ENCODE results near the gene ZNF516. TPM values are rescaled to one million over a fixed set of nuclear protein-coding genes. Genes with fewer than 3 reads are reported as not detected.

ZNF516 gene
- total RNA-seq, 1 experiment from 2014 or later, result 44.2 TPM

- no TSS peak for BruUV-seq (replicated peaks)
- no peaks in the 10 kb centered on the region for H3K27me3 Mint-ChIP-seq (ENCODE audit: unreplicated experiment)
- no peak for DNase-seq
- intact Hi-C loops (cut with micrococcal nuclease; ENCODE audit: unreplicated experiment), result loop anchor here (2.0 kb wide), 2 partner anchors 223 to 313 kb away; no protein-coding TSS in a partner anchor
- TF ChIP-seq CTCF (IDR thresholded peaks at IDR 0.05; ENCODE audit: unreplicated experiment), result no peak
- H3K4me3 Mint-ChIP-seq (ENCODE audit: low read depth, unreplicated experiment), result no peak overlapping the region
- H3K36me3 Mint-ChIP-seq (ENCODE audit: insufficient read depth, unreplicated experiment), result peaks cover 9% of the 10 kb centered on the region
- no peak overlapping the region for H3K27ac Mint-ChIP-seq (ENCODE audit: unreplicated experiment)
- H3K9me3 Mint-ChIP-seq (ENCODE audit: low read depth, unreplicated experiment), result no peaks in the 10 kb centered on the region
- H3K4me1 Mint-ChIP-seq (ENCODE audit: low read depth, unreplicated experiment), result peaks cover 5% of the 10 kb centered on the region
- CTCF ChIA-PET, result no interaction called here
Observed at GRCh38 chr18:76397631-76398030, 97.4 kb downstream of the ZNF516 start.

- Mint-ChIP-seq H3K9me3 (ENCODE audit: low read depth, unreplicated experiment) (no peaks in the 10 kb centered on the region), H3K36me3 (ENCODE audit: insufficient read depth, unreplicated experiment) (peaks cover 7% of the 10 kb centered on the region), H3K27me3 (ENCODE audit: unreplicated experiment) (no peaks in the 10 kb centered on the region), H3K4me3 (ENCODE audit: low read depth, unreplicated experiment) (no peak overlapping the region), H3K27ac (ENCODE audit: unreplicated experiment) (no peak overlapping the region), H3K4me1 (ENCODE audit: low read depth, unreplicated experiment) (peaks cover 5% of the 10 kb centered on the region)
- no peak for DNase-seq
- intact Hi-C loops (cut with micrococcal nuclease; ENCODE audit: unreplicated experiment), result no loop called here
- no TSS peak for BruUV-seq (replicated peaks)
- CTCF ChIA-PET, result no interaction called here
- TF ChIP-seq CTCF (IDR thresholded peaks at IDR 0.05; ENCODE audit: unreplicated experiment), result no peak
Observed at GRCh38 chr18:76396792-76397191, 98.2 kb downstream of the ZNF516 start.

GRCh38 chr18:76395609-76396008 lies 99.4 kb downstream of the ZNF516 start:
- Mint-ChIP-seq H3K27ac (ENCODE audit: unreplicated experiment) (no peak overlapping the region), H3K27me3 (ENCODE audit: unreplicated experiment) (no peaks in the 10 kb centered on the region), H3K4me3 (ENCODE audit: low read depth, unreplicated experiment) (no peak overlapping the region), H3K9me3 (ENCODE audit: low read depth, unreplicated experiment) (no peaks in the 10 kb centered on the region), H3K4me1 (ENCODE audit: low read depth, unreplicated experiment) (peaks cover 15% of the 10 kb centered on the region), H3K36me3 (ENCODE audit: insufficient read depth, unreplicated experiment) (peaks cover 7% of the 10 kb centered on the region)
- CTCF ChIA-PET, result no interaction called here
- intact Hi-C loops (cut with micrococcal nuclease; ENCODE audit: unreplicated experiment), result no loop called here
- no TSS peak for BruUV-seq (replicated peaks)
- no peak for DNase-seq
- no peak for TF ChIP-seq CTCF (IDR thresholded peaks at IDR 0.05; ENCODE audit: unreplicated experiment)

DNA sequence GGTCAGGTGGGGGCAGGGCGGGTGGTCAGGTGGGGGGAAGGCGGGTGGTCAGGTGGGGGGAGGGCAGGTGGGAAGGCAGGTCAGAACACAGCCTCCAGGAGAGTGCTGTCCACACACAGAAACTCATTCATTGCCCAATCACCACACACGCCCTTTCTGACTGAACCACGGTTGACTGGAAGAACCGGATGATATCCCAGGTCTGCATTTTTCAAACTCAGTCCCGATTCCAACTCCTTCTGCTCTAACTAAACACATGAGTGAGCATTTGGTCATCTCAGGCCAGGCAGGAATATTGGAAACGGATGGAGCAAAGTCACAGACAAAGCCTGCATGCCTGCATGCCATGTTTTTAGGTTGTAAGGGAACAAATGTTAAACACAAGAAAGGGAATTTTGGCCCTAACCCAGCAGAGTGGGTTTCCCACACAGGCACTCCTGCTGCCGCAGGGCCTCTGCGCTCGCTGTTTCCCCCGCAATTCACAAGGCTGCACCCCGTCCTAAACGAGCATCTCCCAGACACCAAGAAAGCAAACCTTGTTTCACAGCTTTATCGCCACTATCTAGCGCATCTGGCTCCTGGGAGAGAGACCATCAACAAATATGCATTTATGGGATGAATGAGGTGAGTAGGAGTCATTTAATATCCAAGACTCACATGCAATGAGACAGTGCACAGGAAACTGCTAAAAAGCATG lies 100.1 kb downstream of the ZNF516 start:
- H3K36me3 Mint-ChIP-seq (ENCODE audit: insufficient read depth, unreplicated experiment), result peaks cover 7% of the 10 kb centered on the region
- peak; percentile 27 for DNase-seq
- BruUV-seq (replicated peaks), result no TSS peak
- H3K4me1 Mint-ChIP-seq (ENCODE audit: low read depth, unreplicated experiment), result peaks cover 18% of the 10 kb centered on the region
- H3K4me3 Mint-ChIP-seq (ENCODE audit: low read depth, unreplicated experiment), result no peak overlapping the region
- TF ChIP-seq CTCF (IDR thresholded peaks at IDR 0.05; ENCODE audit: unreplicated experiment), result no peak
- H3K9me3 Mint-ChIP-seq (ENCODE audit: low read depth, unreplicated experiment), result no peaks in the 10 kb centered on the region
- intact Hi-C loops (cut with micrococcal nuclease; ENCODE audit: unreplicated experiment), result no loop called here
- no peak overlapping the region for H3K27ac Mint-ChIP-seq (ENCODE audit: unreplicated experiment)
- no peaks in the 10 kb centered on the region for H3K27me3 Mint-ChIP-seq (ENCODE audit: unreplicated experiment)
- CTCF ChIA-PET, result no interaction called here

All from Calu3 (cell line).